ENCODE results near the gene FSTL4.

FSTL4 gene

GRCh38 chr5:133652951-133653759, 40.8 kb upstream of the FSTL4 start:
- no peaks in the 10 kb centered on the region for H3K4me1 ChIP-seq (ENCODE audit: low read length)
- H2AFZ ChIP-seq (ENCODE audit: low read length) = no peak overlapping the region
- no peak for DNase-seq
- TF ChIP-seq EZH2phosphoT487 (IDR thresholded peaks at IDR 0.05; ENCODE audit: low read length) = no peak
- TF ChIP-seq EZH2 (optimal IDR thresholded peaks at IDR 0.05; ENCODE audit: low read depth, low read length) = no peak
- TF ChIP-seq CTCF (IDR thresholded peaks at IDR 0.05; ENCODE audit: low read length) = no peak
- H3K27me3 ChIP-seq (replicated peaks; ENCODE audit: insufficient read depth, low read length) = no peaks in the 10 kb centered on the region
- no peaks in the 10 kb centered on the region for H3K36me3 ChIP-seq (replicated peaks; ENCODE audit: insufficient read depth, low read length)
- H3K9ac ChIP-seq (ENCODE audit: low read length) = no peak overlapping the region
- no peaks in the 10 kb centered on the region for H3K79me2 ChIP-seq (ENCODE audit: low read length)
- no peak overlapping the region for H3K27ac ChIP-seq (ENCODE audit: low read length)
- no peak overlapping the region for H3K4me3 ChIP-seq (ENCODE audit: low read length)
- H3K9me3 ChIP-seq (replicated peaks; ENCODE audit: insufficient read depth, low read length) = no peaks in the 10 kb centered on the region
- H3F3A ChIP-seq (ENCODE audit: insufficient read depth, low read length) = no peaks in the 10 kb centered on the region
- no peak overlapping the region for H3K4me2 ChIP-seq (ENCODE audit: low read depth, low read length)
- no peaks in the 10 kb centered on the region for H3K9me2 ChIP-seq (replicated peaks; ENCODE audit: insufficient read depth, low read length)
- no peaks in the 10 kb centered on the region for H4K20me1 ChIP-seq (ENCODE audit: insufficient read depth, low read length)

GRCh38 chr5:133644000-133644865, 31.9 kb upstream of the FSTL4 start:
- Histone ChIP-seq H2AFZ (ENCODE audit: low read length) (no peak overlapping the region), H3K79me2 (ENCODE audit: low read length) (no peaks in the 10 kb centered on the region), H3K9ac (ENCODE audit: low read length) (no peak overlapping the region), H3K4me3 (ENCODE audit: low read length) (no peak overlapping the region), H3K4me2 (ENCODE audit: low read depth, low read length) (no peak overlapping the region), H3K9me2 (replicated peaks; ENCODE audit: insufficient read depth, low read length) (no peaks in the 10 kb centered on the region), H3K9me3 (replicated peaks; ENCODE audit: insufficient read depth, low read length) (no peaks in the 10 kb centered on the region), H3F3A (ENCODE audit: insufficient read depth, low read length) (no peaks in the 10 kb centered on the region), H3K27me3 (replicated peaks; ENCODE audit: insufficient read depth, low read length) (no peaks in the 10 kb centered on the region), H3K27ac (ENCODE audit: low read length) (no peak overlapping the region), H4K20me1 (ENCODE audit: insufficient read depth, low read length) (no peaks in the 10 kb centered on the region), H3K4me1 (ENCODE audit: low read length) (no peaks in the 10 kb centered on the region), H3K36me3 (replicated peaks; ENCODE audit: insufficient read depth, low read length) (no peaks in the 10 kb centered on the region)
- DNase-seq = no peak
- TF ChIP-seq CTCF (IDR thresholded peaks at IDR 0.05; ENCODE audit: low read length) (no peak), EZH2phosphoT487 (IDR thresholded peaks at IDR 0.05; ENCODE audit: low read length) (no peak)

- no peak for TF ChIP-seq EZH2 (optimal IDR thresholded peaks at IDR 0.05; ENCODE audit: low read depth, low read length)
- TF ChIP-seq EZH2phosphoT487 (IDR thresholded peaks at IDR 0.05; ENCODE audit: low read length) = no peak
- no peak for TF ChIP-seq CTCF (IDR thresholded peaks at IDR 0.05; ENCODE audit: low read length)
- no peaks in the 10 kb centered on the region for H3F3A ChIP-seq (ENCODE audit: insufficient read depth, low read length)
- no peaks in the 10 kb centered on the region for H3K9me3 ChIP-seq (replicated peaks; ENCODE audit: insufficient read depth, low read length)
- no peaks in the 10 kb centered on the region for H3K79me2 ChIP-seq (ENCODE audit: low read length)
- H4K20me1 ChIP-seq (ENCODE audit: insufficient read depth, low read length) = no peaks in the 10 kb centered on the region
- no peak overlapping the region for H3K4me3 ChIP-seq (ENCODE audit: low read length)
- H2AFZ ChIP-seq (ENCODE audit: low read length) = no peak overlapping the region
- no peaks in the 10 kb centered on the region for H3K27me3 ChIP-seq (replicated peaks; ENCODE audit: insufficient read depth, low read length)
- H3K27ac ChIP-seq (ENCODE audit: low read length) = no peak overlapping the region
- H3K36me3 ChIP-seq (replicated peaks; ENCODE audit: insufficient read depth, low read length) = no peaks in the 10 kb centered on the region
- no peaks in the 10 kb centered on the region for H3K9me2 ChIP-seq (replicated peaks; ENCODE audit: insufficient read depth, low read length)
- H3K4me1 ChIP-seq (ENCODE audit: low read length) = no peaks in the 10 kb centered on the region
- no peak for DNase-seq
- no peak overlapping the region for H3K9ac ChIP-seq (ENCODE audit: low read length)
- H3K4me2 ChIP-seq (ENCODE audit: low read depth, low read length) = no peak overlapping the region
Observed at GRCh38 chr5:133643365-133643764, 31.0 kb upstream of the FSTL4 start.
